ENCODE data around the gene TBL2.
A peak's percentile ranks its signal among the peaks of the same experiment; 100 is the strongest.
"Not testable (repeated sequence)": the region's sequence is repeated elsewhere in the genome, so short reads cannot be mapped to it uniquely, and the experiment has no call there.

TBL2 gene

GRCh38 chr7:73578342-73579128 lies at the start of gene TBL2:
TBL2 (minus strand) TSS chr7:73578579; CDS start chr7:73578549, 30 bp downstream.
- FAIRE-seq, result no peak

DNA sequence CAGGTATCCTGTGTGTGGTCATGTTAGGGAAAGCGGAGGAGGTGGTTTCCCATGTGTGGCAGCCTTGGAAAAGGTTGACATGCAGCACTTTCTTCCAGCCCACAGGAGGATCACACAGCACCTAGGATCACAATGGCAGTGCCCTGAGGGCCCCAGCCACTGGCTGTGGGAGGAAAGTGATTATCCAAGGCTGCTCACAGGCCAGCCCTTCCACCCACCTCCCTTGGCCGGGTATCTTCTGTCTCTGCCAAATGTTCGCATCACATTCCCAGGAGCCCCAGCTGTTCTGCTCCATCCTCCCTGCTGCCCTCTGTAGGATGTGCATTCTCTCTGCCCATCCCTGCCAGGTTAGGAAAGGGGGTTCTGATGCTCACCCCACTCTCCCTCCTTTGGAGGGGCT lies 48.4 kb upstream of the TBL2 start:
- no peak for FAIRE-seq

DNA sequence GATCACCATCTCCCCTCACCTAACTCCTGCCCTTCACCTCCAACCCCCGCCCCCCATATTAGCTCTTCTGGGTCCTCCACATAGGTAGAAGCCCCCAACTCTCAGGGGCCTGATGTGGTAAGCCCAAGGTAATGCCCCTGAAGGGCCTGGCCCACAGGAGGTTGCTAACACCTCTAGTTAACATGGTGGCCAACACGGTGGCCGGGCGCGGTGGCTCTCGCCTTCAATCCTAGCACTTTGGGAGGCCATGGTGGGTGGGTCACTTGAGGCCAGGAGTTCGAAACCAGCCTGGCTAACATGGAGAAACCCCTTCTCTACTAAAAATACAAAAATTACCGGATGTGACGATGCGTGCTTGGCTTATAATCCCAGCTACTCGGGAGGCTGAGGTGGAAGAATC lies 46.9 kb upstream of the TBL2 start:
- no peak for FAIRE-seq

DNA sequence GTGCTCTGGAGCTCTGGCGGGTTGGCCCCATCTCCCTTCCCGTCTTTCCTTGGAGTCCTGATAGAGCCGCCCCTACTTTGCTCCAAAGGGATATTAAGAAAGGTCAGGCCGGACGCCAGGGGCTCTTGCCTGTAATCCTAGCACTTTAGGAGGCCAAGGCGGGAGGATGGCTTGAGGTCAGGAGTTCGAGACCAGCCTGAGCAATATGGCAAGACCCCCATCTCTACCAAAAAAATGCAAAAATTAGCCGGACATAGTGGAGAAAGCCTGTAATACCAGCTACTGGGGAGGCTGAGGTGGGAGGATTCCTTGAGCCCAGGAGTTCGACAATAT lies 46.3 kb upstream of the TBL2 start:
- FAIRE-seq, result no peak

GRCh38 chr7:73623798-73624668 lies 45.7 kb upstream of the TBL2 start, which contains the start of gene MLXIPL:
MLXIPL (minus strand) TSS chr7:73624522; CDS start chr7:73624492, 30 bp downstream.
- no peak for FAIRE-seq

GRCh38 chr7:73622909-73623797 lies 44.8 kb upstream of the TBL2 start:
- FAIRE-seq, result no peak

GRCh38 chr7:73622527-73622908 lies 44.1 kb upstream of the TBL2 start:
- no peak for FAIRE-seq

- no peak for FAIRE-seq
Observed at GRCh38 chr7:73621168-73622063, 43.0 kb upstream of the TBL2 start.

DNA sequence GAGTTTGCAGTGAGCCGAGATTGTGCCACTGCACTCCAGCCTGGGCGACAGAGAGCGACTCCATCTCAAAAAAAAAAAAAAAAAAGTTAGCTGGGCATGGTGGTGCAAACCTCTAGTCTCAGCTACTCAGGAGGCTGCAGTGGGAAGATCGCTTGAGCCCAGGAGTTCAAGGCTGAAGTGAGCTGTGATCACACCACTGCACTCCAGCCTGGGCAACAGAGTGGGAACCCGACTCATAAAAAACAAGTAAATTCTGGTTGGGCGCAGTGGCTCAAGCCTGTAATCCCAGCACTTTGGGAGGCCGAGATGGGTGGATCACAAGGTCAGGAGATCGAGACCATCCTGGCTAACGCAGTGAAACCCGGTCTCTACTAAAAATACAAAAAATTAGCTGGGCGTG lies 41.0 kb upstream of the TBL2 start:
- FAIRE-seq, result not testable (repeated sequence)

GRCh38 chr7:73618538-73618937 lies 40.2 kb upstream of the TBL2 start:
- FAIRE-seq, result peak; percentile 51

GRCh38 chr7:73617520-73617919 lies 39.1 kb upstream of the TBL2 start:
- FAIRE-seq, result not testable (repeated sequence)

DNA sequence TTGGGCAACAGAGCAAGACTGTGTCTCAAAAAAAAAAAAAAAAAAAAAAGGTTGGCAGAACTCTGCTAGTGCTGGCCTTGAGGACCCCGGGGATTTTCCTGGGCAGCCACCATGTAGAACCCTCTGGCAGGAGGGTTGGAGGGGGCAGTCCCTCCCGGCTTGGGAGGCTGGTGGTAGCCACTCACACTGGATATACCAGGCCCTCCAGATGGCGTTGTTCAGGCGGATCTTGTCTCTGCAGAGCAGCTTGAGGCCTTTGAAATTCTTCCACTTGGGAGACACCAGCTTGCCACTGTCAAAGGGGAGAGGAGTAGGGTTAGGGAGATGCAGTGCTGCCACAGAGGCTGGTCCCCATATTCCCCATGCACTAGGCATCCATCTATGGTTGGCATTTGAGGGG lies 37.5 kb upstream of the TBL2 start:
- no peak for FAIRE-seq

DNA sequence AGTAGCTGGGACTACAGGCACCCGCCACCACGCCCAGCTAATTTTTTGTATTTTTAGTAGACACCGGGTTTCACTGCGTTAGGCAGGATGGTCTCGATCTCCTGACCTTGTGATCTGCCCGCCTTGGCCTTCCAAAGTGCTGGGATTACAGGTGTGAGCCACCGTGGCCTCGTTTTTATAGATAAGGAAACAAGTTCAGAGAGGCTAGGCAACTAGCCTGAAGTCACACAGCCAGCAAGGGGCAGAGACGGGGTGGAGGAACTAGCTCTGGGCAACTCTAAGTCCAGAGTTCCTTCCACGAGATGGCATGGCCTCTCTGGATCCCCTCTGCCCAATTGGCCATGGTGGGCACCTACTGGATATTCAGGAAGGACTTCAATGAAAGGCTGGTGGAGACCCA lies 36.6 kb upstream of the TBL2 start:
- FAIRE-seq, result not testable (repeated sequence)

DNA sequence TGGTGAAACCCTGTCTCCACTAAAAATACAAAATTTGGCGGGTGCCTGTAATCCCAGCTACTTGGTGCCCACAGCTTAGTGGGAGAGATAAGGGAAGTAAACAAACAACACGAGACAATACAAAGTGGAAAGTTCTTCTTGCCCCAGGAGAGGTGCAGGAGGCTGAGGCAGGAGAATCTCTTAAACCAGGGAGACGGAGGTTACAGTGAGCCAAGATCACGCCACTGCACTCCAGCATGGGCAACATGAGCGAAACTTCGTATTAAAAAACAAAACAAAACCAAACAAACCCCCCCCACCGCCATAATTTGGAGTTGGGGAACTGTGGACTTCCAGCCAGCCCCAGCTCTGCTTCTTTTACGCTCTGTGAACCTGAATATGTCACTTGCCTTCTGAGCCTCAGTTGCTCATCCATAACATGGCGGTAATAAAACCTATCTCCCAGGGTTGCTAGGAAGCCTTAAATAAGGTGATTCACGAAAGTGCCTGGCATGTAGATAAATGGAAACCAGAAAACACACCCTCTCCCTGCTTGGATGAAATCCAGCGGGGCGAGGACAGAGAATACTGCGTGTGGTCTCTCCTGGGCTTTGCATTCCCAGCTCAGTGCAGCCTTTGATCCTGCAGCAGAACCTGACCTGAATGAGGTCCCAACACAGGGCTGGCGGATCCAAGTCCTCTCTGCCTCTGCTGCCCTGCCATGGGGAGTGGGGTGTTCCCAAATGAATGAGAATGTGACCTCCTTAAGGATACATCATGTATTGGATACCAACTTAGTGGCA lies 35.8 kb upstream of the TBL2 start:
- peak; percentile 87 for FAIRE-seq

GRCh38 chr7:73612598-73613269 lies 34.4 kb upstream of the TBL2 start:
- no peak for FAIRE-seq

- no peak for FAIRE-seq
Observed at GRCh38 chr7:73611017-73611555, 32.7 kb upstream of the TBL2 start.

- no peak for FAIRE-seq
Observed at GRCh38 chr7:73610105-73610504, 31.7 kb upstream of the TBL2 start.

DNA sequence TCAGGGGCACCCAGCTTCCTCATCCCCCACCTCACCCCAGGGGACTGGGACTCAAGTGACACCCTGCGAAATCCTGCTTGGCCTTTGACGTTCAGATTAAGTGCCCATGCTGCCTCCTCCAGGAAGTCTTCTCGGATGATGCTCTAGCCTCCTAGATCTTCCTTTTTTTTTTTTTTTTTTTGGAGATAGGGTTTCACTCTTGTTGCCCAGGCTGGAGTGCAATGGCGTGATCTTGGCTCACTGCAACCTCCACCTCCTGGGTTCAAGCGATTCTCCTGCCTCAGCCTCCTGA lies 29.3 kb upstream of the TBL2 start:
- not testable (repeated sequence) for FAIRE-seq

DNA sequence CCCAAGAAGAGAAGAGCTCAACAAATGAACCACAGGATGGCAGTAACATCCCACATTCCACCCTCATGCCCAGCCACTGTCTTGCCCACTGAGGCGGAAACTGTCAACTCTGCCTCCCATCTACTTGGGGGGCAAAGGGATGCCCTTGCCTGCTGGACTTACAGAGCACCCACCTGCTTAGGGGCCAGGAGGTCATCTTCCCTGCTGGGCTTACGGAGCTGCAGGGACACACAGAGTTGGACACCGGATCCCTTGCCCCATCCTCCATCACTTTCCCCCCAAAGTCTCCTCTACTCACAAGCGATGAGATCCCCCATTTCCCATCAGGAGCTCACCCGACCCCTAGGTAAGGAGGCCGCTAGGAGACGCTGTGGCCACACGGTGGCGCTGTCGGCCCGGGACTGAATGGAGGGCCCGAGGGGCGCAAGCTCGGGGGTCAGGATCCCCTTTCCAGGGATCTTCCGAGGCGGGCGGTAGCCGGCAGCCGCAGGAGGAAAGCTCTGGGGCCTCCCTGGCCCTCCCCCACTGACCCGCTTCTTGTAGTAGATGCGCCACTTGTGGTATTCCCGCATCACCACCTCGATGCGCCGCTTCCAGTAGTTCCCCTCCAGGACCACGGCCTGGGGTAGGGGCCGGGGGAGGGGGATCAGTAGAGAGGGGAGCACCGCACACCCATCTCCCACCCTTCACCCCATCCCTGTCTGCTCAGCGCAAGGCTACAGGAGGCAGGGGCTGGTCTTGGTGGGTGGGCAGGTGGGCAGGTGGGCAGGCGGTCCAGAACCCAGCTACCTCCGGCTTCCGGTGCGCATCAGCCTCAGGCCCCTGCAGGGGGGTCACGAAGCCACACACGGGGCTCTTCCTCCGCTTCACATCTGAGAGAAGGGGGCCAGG lies 28.7 kb upstream of the TBL2 start:
- FAIRE-seq, result no peak

Data from islet of Langerhans (tissue), 1 donor.